Measurements from ENCODE around the gene EEFSEC. TPM values are rescaled to one million over a fixed set of nuclear protein-coding genes. Genes with fewer than 3 reads are reported as not detected.

The EEFSEC gene
- polyA plus RNA-seq, 1 experiment = 6.8 TPM

DNA sequence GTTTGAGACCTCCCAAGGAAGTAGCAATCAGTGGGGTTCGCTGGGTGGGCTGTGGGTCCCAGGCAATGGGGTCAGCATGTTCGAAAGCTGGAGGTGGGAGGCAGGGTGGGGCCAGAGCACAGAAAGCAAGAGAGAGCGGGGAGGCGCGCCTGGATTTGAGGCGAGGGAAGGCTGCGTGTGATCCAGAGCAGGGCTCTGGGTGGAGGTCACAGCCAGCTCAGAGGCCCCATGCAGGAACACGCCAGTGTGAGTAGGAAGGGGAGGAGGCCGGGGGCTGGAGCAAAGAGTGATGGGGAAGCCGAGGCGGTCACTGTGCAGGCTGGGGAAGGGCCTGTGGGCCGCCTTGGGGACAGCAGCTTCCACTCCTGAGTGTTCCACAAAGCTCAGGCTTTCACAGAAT, 304.7 kb downstream of the EEFSEC start:
- ChIA-PET CTCF (interaction anchor here (0.5 kb wide), 1 partner anchor 40 kb away, joined by 3 read pairs; no protein-coding TSS in a partner anchor), POLR2A (interaction anchor here (1.7 kb wide), 1 partner anchor 25 kb away, joined by 6 read pairs; no protein-coding TSS in a partner anchor)
- no peak for DNase-seq (ENCODE audit: low read depth, low spot score)
- no peaks in the 10 kb centered on the region; the same call in 1 of the 2 replicates for H3K9me3 ChIP-seq (ENCODE audit: control insufficient read depth, insufficient read depth, low read length)
- H3K27ac ChIP-seq (ENCODE audit: low read depth, low read length) = no peak overlapping the region
- H3K27me3 ChIP-seq (ENCODE audit: control insufficient read depth, insufficient read depth, low read length) = peaks cover 51% of the 10 kb centered on the region
- no peak overlapping the region for H3K4me3 ChIP-seq (ENCODE audit: low read depth, low read length)
- TF ChIP-seq, protein P1, sequence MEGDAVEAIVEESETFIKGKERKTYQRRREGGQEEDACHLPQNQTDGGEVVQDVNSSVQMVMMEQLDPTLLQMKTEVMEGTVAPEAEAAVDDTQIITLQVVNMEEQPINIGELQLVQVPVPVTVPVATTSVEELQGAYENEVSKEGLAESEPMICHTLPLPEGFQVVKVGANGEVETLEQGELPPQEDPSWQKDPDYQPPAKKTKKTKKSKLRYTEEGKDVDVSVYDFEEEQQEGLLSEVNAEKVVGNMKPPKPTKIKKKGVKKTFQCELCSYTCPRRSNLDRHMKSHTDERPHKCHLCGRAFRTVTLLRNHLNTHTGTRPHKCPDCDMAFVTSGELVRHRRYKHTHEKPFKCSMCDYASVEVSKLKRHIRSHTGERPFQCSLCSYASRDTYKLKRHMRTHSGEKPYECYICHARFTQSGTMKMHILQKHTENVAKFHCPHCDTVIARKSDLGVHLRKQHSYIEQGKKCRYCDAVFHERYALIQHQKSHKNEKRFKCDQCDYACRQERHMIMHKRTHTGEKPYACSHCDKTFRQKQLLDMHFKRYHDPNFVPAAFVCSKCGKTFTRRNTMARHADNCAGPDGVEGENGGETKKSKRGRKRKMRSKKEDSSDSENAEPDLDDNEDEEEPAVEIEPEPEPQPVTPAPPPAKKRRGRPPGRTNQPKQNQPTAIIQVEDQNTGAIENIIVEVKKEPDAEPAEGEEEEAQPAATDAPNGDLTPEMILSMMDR (IDR thresholded peaks at IDR 0.05; ENCODE audit: low read depth, low read length) = no peak

Small RNA genes lying within 50 kb of the gene (small RNA-seq; reads per million reads assigned to genes)
- not detected for gene RNU6-823P (ENCODE audit: insufficient read length, low read depth)

Other genes with a start within 250 kb of the EEFSEC start
- gene KBTBD12, start 238.2 kb upstream of the EEFSEC start, polyA plus RNA-seq (2011; rRNA removed) = not detected in 2 replicates
- 543 and 639 TPM in 2 replicates for gene SEC61A1, start 101.0 kb upstream of the EEFSEC start, polyA plus RNA-seq (2011; rRNA removed)
- 79.5 and 83.3 TPM in 2 replicates for gene RUVBL1, start 29.7 kb upstream of the EEFSEC start, polyA plus RNA-seq (2011; rRNA removed)

Data from AG04450 (cell line).